GM12878 (cell line): ENCODE data around the gene PROSER3. TPM values are rescaled to one million over a fixed set of nuclear protein-coding genes. Genes with fewer than 3 reads are reported as not detected.

Experiments used
- ATAC-seq: fragments of 200-7000 bp; cut with Tn5 transposase; 3 replicates; pipeline ENCODE4 v1.9.1; 2020; ENCODE audit warnings: mild to moderate bottlenecking, moderate library complexity
- BruUV-seq: library from RNA; stranded (reverse); fragments of 400-500 nt; replicated peaks from 2 replicates; lab custom pipeline; 2021; lab: Mats Ljungman, UMichigan
- CTCF ChIA-PET: fragments of 300-600 bp; sonication (Branson Sonifier 250); formaldehyde crosslinking; extraction: SDS; loops from one replicate; lab custom pipeline; 2021; ENCODE audit warnings: inconsistent platforms; lab: Yijun Ruan, JAX
- POLR2A ChIA-PET: fragments of 350-600 bp; formaldehyde crosslinking; extraction: SDS; loops from one replicate; lab custom pipeline; 2021; ENCODE audit warnings: inconsistent platforms; lab: Charles Lee
- RAD21 ChIA-PET: fragments of 300-600 bp; sonication (Branson Sonifier 250); formaldehyde crosslinking; loops from one replicate; lab custom pipeline; 2023; ENCODE audit warnings: antibody characterized with exemption; ENCODE audit not compliant: unreplicated experiment; lab: Charles Lee
- SMC1A ChIA-PET: fragments of 300-600 bp; sonication (Branson Sonifier 250); formaldehyde crosslinking; loops from one replicate; lab custom pipeline; 2023; ENCODE audit not compliant: unreplicated experiment, uncharacterized antibody; lab: Charles Lee
- DNase-seq: peaks from one replicate; pipeline ENCODE4 v3.0.0-alpha.2; 2011; ENCODE audit warnings: low read depth, low spot score
- FAIRE-seq: peaks from 3 replicates; lab custom pipeline; 2011; peaks lifted over from hg19 to GRCh38; lab: Jason Lieb, UNC
- H2AFZ ChIP-seq: 2 replicates; pipeline ENCODE4 v1.6.0; 2011; ENCODE audit warnings: low read depth, low read length, control low read depth; ENCODE audit not compliant: control insufficient read depth
- H3K27ac ChIP-seq: 2 replicates; pipeline ENCODE4 v1.5.1; 2011; ENCODE audit warnings: control low read depth; ENCODE audit not compliant: control insufficient read depth, insufficient read depth
- H3K27me3 ChIP-seq, 2 experiments: replicated peaks in 1 of 2; 2 replicates each; pipeline versions ENCODE4 v1.6.0 to v1.6.1; 2011; ENCODE audit warnings: low read length in 1 of 2; ENCODE audit not compliant: control insufficient read depth in 2 of 2, insufficient read depth in 2 of 2
- H3K36me3 ChIP-seq, 2 experiments: 2 replicates each; pipeline ENCODE4 v1.5.1; 2011; ENCODE audit warnings: low read length in 1 of 2; ENCODE audit not compliant: control insufficient read depth in 2 of 2, insufficient read depth in 2 of 2
- H3K4me1 ChIP-seq: 2 replicates; pipeline ENCODE4 v1.6.1; 2011; ENCODE audit warnings: mild to moderate bottlenecking, low read length, moderate library complexity, mixed read lengths; ENCODE audit not compliant: control insufficient read depth, insufficient read depth
- H3K4me2 ChIP-seq: 2 replicates; pipeline ENCODE4 v1.6.0; 2011; ENCODE audit warnings: control low read depth; ENCODE audit not compliant: control insufficient read depth, insufficient read depth
- H3K4me3 ChIP-seq: fragments of 200-600 bp; sonication (generic); 2 replicates; pipeline ENCODE4 v1.5.1; 2016
- H3K79me2 ChIP-seq: 2 replicates; pipeline ENCODE4 v1.6.0; 2011; ENCODE audit warnings: low read length; ENCODE audit not compliant: control insufficient read depth, insufficient read depth
- H3K9ac ChIP-seq: 2 replicates; pipeline ENCODE4 v1.8.0; 2011; ENCODE audit warnings: low read length, control low read depth, mixed read lengths; ENCODE audit not compliant: control insufficient read depth, insufficient read depth
- H3K9me3 ChIP-seq: replicated peaks from 3 replicates; pipeline ENCODE4 v1.5.1; 2011; ENCODE audit warnings: mild to moderate bottlenecking, low read length; ENCODE audit not compliant: control insufficient read depth, insufficient read depth
- H4K20me1 ChIP-seq: 2 replicates; pipeline ENCODE4 v1.6.0; 2011; ENCODE audit not compliant: control insufficient read depth, insufficient read depth
- NFYA ChIP-seq: IDR thresholded peaks from 2 replicates; pipeline ENCODE4 v1.6.1; 2011; ENCODE audit warnings: low read depth, mild to moderate bottlenecking, low read length, improper control_type of control experiment, borderline replicate concordance
- WGBS: methylation state at CpG from one replicate; pipeline ENCODE4 v1.1.6; 2016; ENCODE audit warnings: low lambda C conversion rate; ENCODE audit not compliant: insufficient replicate concordance, insufficient coverage; ENCODE audit errors: missing lambda C conversion rate; 5-methylcytosine and 5-hydroxymethylcytosine counted together
- in situ Hi-C: fragments of 300-500 bp; cut with MboI; formaldehyde crosslinking; loops from 9 replicates; pipeline ENCODE4 v1.14.3; 2018; ENCODE audit warnings: mixed read lengths
- intact Hi-C: fragments of 100-400 bp; cut with micrococcal nuclease; formaldehyde crosslinking; loops from one replicate; pipeline ENCODE4 v1.14.2; 2022; ENCODE audit not compliant: unreplicated experiment
- polyA plus RNA-seq, 11 experiments: library from polyadenylated mRNA; depleted of rRNA in 4 of 11; unstranded in 6 of 11; stranded (reverse) in 5 of 11; fragments of >200 nt; fragmentation: Nextera tagmentation in 4 of 11; fragmentation: Illumina TruSeq in 1 of 11; extraction: Ambion mirVana in 4 of 11; extraction: Trizol in 1 of 11; gene quantifications; 1 replicate in 1 of 11; 2 replicates in 10 of 11; pipeline versions ENCODE4 v1.2.1 to v1.2.3, GENCODE V29; 2011 to 2016; ENCODE audit warnings: inconsistent platforms in 2 of 11, missing spikeins in 2 of 11, low read depth in 1 of 11
- total RNA-seq, 4 experiments: library from RNA; depleted of rRNA in 3 of 4; stranded (reverse); fragments of >200 nt in 3 of 4; fragmentation: Illumina TruSeq in 1 of 4; extraction: Trizol in 1 of 4; gene quantifications; 2 replicates each; pipeline versions ENCODE4 v1.2.1 to v1.2.3, GENCODE V29; 2013 to 2021
- TF ChIP-seq, protein P1 (sequence below): fragments of 150-350 bp; IDR thresholded peaks from 2 replicates; pipeline ENCODE4 v1.6.1; 2016; ENCODE audit warnings: low read depth, low read length
- TF ChIP-seq, protein P2 (sequence below): fragments of 150-350 bp; IDR thresholded peaks from 2 replicates; pipeline ENCODE4 v1.6.1; 2014; ENCODE audit warnings: mild to moderate bottlenecking, low read depth, low read length
- TF ChIP-seq, protein P3 (sequence below): IDR thresholded peaks from 2 replicates; pipeline ENCODE4 v1.6.1; 2012; ENCODE audit warnings: improper control_type of control experiment, low read depth, low read length; ENCODE audit not compliant: insufficient replicate concordance

The PROSER3 gene
- total and polyA plus RNA-seq, 10 of the 15 experiments (the other 5 are each of a cell fraction or from before 2014, with no cell fraction given) = 0.85 to 25.1 (median 9.6) TPM

DNA sequence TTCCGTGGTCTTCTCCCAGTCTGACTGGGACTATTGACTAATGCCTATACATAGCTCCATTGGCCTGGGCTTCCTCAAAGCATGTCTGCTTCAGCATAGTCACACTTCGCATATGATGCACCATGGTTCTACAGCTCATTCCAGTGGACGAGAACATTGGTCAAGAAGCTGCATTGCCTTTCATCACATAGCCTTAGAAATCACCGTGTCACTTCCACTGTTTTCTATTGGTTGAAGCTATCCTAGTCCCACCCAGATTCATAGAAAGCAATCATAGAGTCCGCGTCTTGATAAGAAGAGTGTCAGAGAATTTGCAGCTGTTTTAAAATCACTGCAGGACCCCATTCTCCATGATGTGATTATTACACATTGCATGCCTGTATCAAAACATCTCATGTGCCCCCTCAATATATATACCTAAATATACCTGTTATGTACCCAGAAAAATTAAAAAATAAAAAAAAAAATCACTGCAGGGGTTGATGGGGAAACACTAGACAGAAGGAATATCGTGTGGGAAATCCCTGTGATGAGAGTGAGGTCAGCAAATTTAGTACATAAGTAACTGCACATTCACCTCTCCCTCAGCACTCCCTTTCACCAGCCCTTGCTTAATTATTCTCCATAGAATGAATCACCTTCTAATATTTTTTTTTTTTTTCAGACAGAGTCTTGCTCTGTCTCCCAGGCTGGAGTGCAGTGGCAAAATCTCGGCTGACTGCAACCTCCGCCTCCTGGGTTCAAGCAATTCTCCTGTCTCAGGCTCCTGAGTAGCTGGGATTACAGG lies 15.2 kb downstream of the PROSER3 start (continued):
- TF ChIP-seq, protein P1, sequence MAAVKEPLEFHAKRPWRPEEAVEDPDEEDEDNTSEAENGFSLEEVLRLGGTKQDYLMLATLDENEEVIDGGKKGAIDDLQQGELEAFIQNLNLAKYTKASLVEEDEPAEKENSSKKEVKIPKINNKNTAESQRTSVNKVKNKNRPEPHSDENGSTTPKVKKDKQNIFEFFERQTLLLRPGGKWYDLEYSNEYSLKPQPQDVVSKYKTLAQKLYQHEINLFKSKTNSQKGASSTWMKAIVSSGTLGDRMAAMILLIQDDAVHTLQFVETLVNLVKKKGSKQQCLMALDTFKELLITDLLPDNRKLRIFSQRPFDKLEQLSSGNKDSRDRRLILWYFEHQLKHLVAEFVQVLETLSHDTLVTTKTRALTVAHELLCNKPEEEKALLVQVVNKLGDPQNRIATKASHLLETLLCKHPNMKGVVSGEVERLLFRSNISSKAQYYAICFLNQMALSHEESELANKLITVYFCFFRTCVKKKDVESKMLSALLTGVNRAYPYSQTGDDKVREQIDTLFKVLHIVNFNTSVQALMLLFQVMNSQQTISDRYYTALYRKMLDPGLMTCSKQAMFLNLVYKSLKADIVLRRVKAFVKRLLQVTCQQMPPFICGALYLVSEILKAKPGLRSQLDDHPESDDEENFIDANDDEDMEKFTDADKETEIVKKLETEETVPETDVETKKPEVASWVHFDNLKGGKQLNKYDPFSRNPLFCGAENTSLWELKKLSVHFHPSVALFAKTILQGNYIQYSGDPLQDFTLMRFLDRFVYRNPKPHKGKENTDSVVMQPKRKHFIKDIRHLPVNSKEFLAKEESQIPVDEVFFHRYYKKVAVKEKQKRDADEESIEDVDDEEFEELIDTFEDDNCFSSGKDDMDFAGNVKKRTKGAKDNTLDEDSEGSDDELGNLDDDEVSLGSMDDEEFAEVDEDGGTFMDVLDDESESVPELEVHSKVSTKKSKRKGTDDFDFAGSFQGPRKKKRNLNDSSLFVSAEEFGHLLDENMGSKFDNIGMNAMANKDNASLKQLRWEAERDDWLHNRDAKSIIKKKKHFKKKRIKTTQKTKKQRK = no peak
- TF ChIP-seq, protein P2, sequence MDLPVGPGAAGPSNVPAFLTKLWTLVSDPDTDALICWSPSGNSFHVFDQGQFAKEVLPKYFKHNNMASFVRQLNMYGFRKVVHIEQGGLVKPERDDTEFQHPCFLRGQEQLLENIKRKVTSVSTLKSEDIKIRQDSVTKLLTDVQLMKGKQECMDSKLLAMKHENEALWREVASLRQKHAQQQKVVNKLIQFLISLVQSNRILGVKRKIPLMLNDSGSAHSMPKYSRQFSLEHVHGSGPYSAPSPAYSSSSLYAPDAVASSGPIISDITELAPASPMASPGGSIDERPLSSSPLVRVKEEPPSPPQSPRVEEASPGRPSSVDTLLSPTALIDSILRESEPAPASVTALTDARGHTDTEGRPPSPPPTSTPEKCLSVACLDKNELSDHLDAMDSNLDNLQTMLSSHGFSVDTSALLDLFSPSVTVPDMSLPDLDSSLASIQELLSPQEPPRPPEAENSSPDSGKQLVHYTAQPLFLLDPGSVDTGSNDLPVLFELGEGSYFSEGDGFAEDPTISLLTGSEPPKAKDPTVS = no peak
- TF ChIP-seq NFYA = no peak

DNA sequence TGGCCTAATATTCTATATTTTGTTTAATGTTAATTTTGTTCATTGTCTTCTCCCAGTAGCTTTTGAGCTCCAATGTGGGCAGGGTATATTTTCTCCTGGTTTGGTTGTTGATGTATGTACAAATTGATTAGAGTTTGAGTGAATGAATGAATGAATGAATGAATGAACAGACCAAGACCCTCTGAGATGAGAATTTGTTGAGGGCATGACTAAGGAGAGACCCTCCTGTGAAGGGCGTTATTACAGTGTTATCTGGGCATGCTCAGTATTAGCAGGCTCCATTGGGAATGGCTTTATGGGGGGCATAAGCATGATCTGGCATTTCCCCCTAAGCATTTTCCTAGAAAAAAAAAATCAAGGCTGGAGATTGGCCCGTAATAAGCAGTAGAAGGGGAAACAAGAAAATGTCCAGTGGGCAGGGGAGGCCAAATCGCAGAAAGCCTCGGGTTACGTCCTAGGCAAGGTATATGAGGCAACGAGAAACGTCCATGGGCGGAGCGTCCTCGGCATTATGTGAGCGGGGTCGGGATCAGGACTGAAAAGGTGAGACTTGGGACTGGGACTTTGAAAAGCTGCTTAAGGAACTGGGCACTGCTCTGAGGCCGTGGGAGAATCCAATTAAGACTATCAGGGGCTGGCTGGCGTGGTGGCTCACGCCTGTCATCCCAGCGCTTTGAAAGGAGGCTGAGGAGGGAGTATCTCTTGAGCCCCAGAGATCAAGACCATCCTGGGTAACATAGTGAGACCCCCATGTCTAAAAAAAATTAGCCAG lies 16.5 kb downstream of the PROSER3 start:
- Histone ChIP-seq H3K9ac (no peak overlapping the region), H3K4me1 (no peaks in the 10 kb centered on the region), H3K4me2 (peak overlapping the region; percentile 86), H3K79me2 (no peaks in the 10 kb centered on the region), H3K36me3 (no peaks in the 10 kb centered on the region; a peak in 1 of 4 replicates), H4K20me1 (no peaks in the 10 kb centered on the region), H3K27me3 (no peaks in the 10 kb centered on the region), H3K9me3 (no peaks in the 10 kb centered on the region), H3K27ac (no peak overlapping the region), H2AFZ (peak overlapping the region; percentile 59; the same call in 1 of the 2 replicates), H3K4me3 (no peak overlapping the region)
- in situ Hi-C loops (no loop called here), intact Hi-C loops (no loop called here)
- FAIRE-seq = peak; percentile 59
- no TSS peak for BruUV-seq
- ChIA-PET POLR2A (interaction anchor here (0.6 to 1.9 kb wide), 2 partner anchors 34 to 127 kb away, joined by 4 to 8 read pairs; partner anchors contain the start of gene COX6B1), CTCF (no interaction called here), RAD21 (no interaction called here), SMC1A (no interaction called here)
- no peak for DNase-seq
- 54% methylated on average over 16 of the region's 16 CpGs for WGBS
- no peak for ATAC-seq
- TF ChIP-seq, protein P3, sequence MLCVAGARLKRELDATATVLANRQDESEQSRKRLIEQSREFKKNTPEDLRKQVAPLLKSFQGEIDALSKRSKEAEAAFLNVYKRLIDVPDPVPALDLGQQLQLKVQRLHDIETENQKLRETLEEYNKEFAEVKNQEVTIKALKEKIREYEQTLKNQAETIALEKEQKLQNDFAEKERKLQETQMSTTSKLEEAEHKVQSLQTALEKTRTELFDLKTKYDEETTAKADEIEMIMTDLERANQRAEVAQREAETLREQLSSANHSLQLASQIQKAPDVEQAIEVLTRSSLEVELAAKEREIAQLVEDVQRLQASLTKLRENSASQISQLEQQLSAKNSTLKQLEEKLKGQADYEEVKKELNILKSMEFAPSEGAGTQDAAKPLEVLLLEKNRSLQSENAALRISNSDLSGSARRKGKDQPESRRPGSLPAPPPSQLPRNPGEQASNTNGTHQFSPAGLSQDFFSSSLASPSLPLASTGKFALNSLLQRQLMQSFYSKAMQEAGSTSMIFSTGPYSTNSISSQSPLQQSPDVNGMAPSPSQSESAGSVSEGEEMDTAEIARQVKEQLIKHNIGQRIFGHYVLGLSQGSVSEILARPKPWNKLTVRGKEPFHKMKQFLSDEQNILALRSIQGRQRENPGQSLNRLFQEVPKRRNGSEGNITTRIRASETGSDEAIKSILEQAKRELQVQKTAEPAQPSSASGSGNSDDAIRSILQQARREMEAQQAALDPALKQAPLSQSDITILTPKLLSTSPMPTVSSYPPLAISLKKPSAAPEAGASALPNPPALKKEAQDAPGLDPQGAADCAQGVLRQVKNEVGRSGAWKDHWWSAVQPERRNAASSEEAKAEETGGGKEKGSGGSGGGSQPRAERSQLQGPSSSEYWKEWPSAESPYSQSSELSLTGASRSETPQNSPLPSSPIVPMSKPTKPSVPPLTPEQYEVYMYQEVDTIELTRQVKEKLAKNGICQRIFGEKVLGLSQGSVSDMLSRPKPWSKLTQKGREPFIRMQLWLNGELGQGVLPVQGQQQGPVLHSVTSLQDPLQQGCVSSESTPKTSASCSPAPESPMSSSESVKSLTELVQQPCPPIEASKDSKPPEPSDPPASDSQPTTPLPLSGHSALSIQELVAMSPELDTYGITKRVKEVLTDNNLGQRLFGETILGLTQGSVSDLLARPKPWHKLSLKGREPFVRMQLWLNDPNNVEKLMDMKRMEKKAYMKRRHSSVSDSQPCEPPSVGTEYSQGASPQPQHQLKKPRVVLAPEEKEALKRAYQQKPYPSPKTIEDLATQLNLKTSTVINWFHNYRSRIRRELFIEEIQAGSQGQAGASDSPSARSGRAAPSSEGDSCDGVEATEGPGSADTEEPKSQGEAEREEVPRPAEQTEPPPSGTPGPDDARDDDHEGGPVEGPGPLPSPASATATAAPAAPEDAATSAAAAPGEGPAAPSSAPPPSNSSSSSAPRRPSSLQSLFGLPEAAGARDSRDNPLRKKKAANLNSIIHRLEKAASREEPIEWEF = no peak
